Midbrain (tissue), 1 donor: ENCODE measurements around the gene CPLX1.
A peak's percentile ranks its signal among the peaks of the same experiment; 100 is the strongest.
"Not testable (repeated sequence)": the region's sequence is repeated elsewhere in the genome, so short reads cannot be mapped to it uniquely, and the experiment has no call there.

Source experiments
- DNase-seq: peaks from one replicate; lab custom pipeline; 2025; lab: John Stamatoyannopoulos, UW

The CPLX1 gene

DNA sequence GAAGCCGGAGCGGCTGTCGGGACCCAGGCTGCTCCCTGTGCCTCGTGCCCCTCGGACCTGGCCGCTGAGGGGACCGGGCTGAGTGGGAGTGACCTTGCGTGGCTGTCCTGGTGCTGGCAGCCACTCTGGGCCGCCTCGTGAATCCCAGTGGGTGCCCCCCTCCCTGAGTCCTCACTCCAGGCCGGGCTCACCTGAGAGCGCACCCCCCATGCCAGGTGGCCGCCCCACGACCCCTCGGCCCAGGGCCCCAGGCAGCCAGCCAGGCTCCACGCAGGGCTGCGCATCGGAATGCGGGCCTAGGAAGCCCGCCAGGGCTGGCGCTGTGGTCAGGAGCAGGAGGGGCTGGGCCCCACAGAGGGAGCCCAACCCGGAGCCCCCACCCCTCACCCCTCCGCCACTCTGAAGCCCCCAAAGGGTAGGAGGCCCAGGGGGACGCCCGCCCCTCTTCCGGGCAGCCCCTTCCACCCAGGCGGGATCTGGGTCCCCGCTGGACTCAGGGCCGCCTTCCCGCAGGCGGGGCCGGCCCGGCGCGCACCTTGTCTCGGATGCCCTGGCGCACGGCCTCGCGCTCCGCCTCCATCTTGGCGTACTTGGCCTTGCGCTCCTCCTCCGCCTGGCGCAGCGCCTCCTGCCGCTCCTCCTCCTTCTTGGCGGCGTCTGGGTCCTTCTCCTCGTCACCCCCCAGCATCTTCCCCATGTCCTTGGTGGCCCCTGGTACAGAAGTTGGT, 33.9 kb downstream of the CPLX1 start:
- no peak for DNase-seq

DNA sequence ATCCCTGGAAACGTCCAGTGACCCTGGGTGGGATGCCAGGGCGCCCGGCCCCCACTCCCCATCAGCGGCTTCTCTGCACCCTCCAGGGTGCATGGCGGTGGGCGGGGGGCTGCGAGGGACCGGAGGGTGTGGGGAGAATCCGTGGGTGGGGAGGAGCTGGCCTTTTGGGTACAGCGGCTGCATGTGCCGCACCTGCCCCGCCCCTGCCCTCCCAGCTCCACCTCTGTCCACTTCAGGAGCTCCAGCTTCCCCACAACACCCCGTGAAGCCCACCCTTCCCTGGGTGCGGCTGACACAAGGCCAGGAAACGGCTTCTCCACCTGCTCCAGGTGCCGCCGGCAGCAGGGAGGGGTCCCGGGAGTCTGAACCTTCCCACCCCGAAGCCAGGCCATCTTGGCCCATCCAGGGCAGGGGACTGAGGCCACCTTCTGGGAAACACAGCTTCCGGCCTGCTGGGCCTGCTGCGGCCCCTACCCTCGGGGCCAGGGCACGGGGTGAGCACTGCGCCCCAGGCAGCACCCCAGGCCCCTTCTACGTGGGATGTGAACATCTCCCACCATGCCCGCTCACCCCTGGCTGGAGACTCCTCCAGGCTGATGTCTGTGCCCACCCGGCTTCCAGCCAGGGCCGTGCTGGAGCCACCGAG, 34.6 kb downstream of the CPLX1 start:
- no peak for DNase-seq

DNA sequence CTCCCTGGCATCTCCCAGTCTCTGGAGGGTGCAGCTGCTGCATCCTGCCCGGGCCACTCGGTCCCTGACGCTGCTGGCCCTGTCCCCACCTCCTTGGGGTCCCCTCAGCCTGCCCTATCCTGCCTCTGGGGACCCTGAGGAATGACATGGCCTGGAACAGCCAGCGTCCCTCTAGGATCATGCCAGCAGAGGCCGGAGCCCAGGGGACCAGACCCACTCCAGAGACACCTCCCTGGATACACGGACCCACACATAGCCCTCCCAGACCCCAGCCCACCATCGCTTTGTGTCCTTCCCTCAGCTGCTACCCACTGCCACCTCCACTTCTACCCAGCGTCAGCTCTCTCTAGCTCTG, 35.5 kb downstream of the CPLX1 start:
- no peak for DNase-seq

DNA sequence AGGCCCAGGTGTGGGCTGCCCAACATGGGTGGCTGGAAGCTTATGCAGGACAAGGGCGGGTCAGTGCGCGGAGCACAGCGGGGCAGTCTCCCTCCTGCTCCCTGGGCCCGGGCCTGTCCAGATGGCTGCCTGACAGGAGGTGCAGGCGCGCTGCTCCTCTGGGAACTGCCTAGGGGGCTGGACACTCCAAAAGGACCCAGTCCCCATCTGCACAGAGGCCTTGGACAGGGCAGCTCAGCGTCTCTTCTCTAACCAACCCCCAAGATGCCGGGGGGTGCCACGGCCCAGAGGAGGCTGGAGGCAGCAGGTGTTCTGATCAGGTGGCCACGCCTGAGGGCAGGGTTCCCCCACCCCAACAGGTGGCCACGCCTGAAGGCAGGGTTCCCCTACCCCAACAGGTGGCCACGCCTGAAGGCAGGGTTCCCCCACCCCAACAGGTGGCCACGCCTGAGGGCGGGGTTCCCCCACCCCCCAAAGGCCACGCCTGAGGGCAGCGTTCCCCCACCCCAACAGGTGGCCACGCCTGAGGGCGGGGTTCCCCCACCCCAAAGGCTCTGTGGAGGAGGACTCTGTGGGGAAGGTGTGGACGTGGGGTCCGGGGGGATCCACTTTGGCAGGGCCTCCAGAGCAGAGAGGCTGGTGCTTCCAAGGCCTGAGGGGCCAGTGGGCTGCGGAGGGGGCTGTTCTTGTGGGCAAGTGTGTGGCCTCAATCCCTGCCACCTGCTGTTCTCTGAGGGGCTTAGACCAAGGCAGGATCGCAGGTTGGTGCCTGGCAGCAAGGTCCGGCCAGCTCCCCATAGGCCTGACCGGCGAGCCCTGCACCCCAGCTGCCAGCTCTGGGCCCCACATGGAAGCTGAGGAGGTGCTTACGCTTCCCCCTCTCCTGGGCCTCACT, 36.1 kb downstream of the CPLX1 start:
- no peak for DNase-seq

DNA sequence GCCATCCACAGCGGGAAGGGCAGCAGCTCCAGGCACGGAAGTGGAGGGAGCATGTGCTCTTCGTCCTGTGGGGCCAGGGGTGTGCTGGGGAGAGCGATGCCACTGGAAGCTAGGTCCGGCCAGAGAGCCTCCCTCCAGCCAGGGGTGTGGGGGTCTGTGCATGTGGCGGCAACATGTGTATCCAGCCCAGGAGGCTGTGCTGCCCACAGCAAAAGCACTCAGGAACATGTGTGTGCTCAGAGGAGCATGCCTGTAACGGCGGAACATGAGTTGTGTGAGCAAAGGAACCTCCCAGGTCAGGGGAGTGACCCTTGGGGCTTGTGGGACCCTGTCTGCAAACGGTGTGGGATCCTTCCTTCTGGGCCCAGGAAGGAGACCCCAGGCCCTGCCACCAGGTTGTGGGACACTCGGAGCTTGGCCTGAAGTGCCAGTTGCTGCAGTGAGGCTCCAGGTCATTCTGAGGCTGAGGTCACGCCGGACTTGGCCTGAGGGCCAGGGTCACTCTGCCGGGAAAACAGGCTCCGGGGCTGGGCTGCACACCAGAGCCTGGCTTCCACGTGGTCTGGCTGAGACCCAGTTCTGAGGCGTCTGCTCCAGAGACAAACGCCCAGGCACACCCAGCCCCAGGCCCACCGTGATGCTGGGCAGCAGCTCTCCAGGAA, 37.2 kb downstream of the CPLX1 start:
- DNase-seq, result no peak

DNA sequence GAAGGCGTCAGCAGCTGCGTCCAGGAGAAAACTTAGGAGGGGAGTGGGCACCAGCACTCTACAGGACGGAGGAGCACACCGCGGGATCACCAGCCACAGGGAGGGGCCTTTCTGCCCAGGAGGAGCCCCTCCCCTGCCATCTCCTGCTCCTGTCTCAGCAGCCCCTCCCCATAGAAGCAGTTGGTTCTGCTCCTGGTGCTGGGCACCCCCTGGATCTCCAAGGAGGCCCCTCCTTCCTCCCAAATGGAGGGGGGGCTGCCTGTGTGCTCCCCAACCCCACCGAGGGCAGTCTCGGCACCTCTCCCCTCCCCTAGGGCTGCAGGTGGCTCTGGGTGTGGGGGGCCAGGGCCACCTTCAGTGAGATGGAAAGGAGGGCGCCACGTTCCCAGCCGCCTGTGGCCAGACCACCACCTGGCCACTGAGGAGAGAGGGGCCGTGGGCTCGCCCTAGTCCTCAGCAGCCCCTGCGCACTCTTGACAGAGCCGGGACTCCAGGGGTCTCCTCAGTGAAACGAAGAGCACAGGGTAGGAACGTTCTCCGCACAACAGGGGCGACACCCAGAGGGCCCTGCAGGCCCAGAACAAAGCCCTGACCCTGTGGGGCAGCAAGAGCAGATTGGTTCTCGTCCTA, 37.8 kb downstream of the CPLX1 start:
- DNase-seq, result no peak

DNA sequence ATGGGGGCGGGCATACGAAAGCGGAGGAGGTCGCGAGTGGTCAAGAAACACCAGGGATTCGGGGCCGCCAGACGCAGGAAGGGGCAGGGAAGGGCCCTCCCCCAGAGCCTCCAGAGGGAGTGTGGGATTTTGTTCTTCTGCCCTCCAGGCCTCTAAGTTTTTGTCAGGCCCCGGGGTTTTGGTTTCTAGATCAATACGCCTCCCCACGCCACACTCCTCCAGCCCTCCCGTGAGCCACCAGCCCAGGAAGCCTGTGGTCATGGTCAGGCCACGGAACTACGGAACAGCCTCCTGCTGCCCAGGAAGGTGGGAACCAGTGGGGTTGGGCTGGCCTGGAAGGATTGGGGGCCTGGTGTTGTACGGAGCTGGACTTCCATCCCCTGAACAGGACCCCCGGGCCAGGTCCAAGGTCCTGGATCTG, 38.4 kb downstream of the CPLX1 start:
- no peak for DNase-seq

DNA sequence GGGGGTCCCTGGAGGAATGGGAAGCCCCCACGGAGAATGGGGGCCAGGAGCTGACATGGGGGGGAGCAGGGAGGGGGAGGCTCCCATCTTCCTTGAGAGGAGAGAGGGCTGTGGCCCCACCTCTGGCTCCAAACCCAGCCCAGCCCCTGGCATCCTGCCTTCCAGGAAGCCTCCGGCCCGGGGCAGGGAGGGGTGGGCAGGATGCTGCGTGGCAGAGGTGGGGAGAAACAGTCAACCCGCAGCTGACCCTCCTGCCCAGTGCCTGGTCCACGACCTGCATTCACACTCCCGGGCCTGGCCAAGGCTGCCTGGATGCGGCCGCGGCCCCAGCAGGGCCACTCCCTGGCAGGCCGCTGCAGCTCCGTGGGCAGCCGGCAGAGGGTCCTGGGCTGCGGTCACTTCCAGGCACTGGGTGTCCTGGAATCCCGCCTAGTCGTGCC, 39.0 kb downstream of the CPLX1 start:
- no peak for DNase-seq

DNA sequence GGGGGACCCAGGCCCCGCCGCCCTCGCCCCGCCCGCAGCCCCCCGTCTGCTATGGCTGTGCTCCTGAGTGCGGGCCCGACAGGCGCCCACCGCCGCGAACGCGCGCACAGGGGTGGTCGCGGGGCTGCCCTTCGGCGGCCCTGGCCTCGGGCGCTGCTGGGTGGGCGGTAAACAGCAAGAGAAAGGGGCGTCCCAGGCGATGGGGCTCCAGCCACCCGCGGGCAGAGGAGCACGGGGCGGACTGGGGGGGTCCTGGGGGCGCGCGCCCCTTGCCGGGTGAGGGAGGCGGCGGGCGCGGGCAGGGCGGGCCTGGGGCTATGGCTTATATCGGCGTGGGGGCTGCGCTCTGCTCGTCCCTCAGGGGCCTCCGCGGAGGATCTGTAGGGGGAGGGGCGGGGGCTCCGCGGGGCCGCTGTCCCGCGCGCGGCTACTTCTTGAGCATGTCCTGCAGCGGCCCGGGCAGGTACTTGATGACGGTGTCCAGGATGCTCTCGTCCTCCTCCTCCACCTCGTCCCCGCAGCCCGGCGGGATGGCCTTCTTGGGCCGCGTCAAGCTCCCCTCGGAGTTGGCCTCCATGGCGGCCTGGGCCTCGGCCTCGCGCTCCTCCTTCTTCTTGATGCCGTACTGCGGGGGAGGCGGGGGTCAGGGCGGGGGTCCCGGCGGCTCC, 39.7 kb downstream of the CPLX1 start:
- no peak for DNase-seq

DNA sequence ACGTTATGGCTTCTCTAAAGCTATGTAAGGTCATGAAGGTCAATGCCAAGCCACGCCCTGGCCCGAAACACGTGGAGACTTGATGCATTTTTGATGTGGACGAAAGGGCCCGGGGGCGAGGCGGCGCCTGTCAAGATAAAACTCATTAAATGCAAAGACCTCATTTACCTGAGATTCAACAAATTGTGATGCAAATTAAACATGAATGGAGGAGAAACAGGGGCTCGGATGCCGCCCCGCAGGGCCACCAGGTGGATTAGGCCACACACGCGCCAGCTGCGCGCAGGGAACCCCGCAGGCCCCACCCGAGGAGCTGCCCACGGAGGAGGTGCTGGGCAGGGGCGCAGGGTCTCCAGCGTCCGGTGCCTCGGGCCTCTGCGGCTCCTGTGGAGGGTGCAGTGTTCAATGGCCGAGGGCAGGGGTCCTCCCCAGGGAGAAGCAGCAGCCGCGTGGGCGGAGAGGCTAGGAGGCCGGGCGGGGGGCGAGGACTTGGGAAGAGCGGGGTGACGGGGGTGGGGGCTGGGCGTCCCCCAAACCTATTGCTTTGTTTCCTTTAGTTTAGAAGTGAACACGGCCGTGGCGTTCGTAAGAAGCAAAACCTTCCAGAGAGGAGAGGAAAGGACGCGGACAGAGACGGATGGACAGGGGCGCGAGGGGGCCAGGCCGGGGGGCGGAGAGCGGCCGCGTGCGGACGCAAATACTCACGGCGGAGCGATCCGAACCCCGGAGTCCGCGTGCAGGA, 40.4 kb downstream of the CPLX1 start:
- DNase-seq, result no peak

DNA sequence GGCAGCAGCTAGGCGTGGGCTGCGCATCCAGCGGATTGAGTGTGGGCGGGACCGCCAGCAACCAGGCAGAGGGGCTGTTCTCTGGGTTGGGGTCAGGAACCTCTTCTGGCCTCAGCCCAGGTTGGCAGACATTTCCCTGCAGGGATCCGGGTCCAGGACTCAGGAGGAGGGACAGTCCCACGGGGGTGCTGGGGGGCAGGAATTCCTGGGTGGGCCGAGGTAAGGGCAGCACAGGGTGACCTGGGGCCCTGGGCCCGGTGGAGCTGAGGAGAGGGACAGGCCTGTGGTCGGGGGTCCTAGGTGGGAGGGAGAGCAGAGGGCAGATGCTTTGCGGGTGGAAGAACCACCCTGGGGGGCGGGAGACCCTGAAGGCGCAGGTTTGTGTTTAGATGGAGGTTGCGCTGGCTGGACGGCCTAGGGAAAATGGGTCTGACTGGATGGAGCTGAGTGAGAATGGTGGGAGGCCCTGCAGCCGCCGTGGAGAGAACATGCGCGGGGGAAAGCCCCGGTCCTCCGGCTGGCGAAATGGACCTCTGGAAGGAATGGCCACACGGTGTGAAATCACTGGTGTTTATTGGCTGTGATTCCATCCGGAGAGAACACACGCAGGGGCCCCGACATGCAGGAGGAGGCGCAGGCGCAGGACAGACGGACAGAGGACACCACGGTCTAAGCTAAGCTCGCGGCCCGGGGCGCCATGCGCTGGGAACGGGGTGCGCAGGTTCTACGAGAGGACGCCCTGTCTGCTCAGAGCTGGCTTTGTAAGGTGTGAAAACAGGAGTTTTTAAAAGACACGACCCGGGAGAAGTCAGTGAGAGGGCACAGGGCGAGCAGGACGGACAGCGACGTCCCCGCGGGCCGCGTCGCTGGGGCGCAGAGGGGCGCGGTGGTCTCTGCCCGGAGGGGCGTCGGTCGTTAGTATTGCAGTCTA, 41.3 kb downstream of the CPLX1 start:
- DNase-seq, result no peak

DNA sequence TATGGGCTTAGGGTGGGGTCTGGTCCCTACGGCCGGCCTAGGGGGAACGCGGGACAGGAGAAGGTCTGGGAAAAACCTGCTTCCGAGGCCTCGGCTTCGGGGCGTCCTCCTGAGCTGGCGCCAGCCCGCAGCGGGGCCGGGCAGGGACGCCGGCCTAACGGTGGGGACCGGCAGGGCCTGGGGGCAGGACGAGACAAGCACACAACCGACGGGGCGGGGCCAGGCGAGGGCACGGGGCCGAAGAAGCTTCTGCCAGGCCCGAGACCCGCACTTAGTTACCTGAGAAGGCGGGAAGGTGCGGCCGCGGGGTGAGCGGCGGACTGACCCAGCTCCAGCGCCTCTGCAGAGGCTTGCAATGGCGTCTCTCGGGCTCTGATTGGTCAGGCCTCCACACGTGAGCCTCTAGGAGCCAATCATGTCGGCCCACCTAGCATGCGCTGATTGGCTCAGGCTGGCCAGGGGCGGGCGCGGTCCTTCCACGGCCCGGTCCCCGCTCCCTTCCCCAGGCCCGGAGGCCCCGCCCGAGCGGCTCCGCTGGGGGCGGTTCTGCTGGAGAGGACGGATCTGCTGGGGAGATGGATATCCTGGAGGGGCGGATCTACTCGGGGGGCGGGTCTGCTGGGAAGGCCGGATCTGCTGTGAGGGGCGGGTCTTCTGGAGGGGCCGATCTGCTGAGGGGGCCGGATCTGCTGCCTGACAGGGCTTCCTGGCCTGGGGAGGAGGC, 44.3 kb downstream of the CPLX1 start:
- DNase-seq, result peak; percentile 99

DNA sequence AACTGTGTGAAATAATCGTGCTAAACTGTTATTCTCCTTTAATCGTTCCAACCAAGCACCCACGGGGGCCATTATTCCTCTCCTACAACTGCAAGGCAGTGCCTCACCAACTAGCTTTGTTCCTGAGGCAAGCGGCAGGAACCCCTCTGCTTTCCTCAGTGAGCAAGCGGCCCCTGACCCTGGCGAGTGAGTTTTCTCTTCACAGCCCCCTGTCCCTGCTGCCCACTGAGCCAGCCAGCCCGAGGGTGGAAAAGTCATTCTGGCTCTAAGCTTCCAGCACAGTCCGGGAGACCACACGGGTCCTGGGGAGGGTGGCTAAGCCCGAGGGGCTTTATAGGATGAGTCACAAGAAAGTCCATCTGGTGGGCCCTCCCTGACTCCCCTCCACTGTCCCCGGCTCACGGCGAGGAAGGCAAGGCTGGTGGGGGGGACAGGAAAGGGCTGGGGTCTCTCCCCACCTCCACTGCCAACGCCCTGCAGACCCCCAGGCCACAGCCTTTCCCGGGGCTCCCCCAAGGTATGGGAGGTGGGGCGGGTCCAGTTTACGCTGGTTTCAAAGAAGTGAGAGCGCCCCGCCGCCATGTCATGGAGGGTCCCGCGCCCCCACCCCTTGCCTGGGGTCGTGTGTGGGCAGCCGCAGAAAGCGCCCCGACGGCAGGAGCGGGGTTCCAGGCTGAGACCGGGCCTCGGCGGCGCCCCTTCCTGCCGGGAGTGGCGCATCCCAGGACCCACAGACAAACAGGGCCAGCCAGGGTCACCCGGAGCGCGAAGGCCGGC, 45.0 kb downstream of the CPLX1 start:
- DNase-seq, result no peak

DNA sequence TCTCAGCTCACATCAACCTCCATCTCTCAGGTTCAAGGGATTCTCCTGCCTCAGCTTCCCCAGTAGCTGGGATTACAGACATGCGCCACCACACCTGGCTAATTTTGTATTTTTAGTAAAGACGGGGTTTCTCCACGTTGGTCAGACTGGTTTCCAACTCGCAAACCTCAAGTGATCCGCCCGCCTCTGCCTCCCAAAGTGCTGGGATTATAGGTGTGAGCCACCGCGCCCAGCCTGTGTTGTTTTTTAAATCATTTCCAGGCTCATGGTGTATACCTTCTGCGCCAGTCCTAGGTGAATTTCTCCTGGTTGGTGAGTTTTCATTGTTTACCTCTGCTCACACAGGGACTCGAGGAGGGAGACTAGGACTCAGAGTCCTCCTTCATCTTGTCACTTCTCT, 45.7 kb downstream of the CPLX1 start:
- not testable (repeated sequence) for DNase-seq

DNA sequence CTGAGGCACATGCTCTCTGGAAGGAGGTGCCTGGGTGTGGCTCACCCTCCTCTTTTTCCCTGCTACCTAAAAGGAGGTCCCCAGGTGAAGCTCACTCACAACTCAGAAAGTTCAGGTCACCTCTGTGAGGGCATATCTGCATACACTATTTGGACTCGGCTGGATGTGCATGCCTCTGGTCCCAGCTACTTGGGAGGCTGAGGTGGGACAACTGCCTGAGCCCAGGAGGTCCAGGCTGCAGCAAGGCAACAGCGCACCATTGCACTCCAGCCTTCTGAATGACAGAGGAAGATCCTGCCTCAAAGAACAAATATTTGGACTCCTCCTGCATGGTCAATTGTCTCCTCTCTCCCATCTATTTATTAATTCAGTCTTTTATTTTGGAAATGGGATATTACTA, 46.4 kb downstream of the CPLX1 start:
- no peak for DNase-seq

DNA sequence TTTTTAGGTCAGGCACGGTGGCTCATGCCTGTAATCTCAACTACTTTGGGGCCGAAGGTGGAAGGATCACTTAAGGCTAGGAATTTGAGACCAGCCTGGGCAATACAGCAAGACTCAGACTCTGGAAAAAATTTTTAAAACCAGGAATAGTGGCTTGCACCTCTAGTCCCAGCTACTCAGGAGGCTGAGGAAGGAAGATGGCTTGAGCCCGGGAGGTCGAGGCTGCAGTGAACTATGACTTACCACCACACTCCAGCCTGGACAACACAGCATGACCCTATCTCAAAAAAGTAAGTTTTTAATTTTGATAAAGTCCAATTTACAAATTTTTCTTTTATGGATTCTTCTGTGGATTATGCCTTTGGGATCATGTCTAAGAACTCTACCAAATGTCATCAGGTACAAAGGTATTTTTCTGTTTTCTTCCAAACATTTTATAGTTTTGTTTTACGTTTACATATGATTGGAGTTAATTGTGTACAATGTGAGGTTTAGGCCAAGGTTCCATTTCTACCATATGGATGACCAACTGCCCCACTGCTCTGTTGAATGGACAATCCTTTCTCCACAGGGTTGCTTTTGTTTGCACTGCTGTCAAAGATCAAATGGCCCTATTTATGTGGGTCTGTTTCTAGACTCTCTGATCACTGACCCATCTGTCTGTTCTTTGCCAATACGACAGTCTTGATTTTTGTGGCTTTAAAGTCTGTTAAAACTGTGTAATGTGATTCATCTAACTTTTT, 48.2 kb downstream of the CPLX1 start:
- no peak for DNase-seq

DNA sequence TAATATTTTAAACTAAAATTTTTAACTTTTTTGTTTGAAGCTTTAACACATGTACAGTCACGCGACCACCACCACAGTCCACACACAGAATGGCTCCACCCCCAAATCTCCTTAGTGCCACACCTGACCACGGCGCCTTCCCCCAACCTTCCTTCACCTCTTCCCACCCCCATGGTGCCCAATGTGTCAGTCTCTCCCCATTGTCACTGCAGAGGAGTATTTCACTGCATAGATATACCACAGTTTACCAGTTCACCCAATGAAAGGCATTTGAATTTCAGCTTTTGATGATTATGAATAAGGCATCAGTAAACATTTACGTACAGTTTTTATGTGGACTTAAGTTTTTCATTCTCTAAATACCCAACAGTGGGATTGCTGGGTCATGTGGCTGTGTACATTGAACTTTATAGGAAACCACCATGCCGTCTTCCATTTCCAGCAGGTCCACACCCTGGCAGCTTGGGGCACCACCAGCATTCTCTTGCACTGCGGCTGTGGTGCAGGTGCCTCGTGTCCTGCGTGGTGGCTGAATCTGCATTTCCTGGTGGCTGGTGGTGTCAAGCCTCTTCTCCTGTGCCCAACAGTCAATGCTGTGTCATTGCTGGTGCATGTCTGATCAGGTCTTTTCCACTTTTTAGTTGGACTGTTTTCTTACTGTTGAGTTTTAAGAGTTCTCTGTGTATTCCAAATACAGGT, 49.0 kb downstream of the CPLX1 start:
- no peak for DNase-seq
